Activated CD8-positive, alpha-beta T cell treated with anti-CD3 and anti-CD28 coated beads, Interleukin-2, amount 10 ng/mL, durations not matched to agents 7 days and 5 days (primary cell): Measurements from ENCODE around the gene CHMP4B. TPM values are rescaled to one million over a fixed set of nuclear protein-coding genes. Genes with fewer than 3 reads are reported as not detected.

ENCODE experiments used
- ATAC-seq: fragments of 150-1000 bp; cut with Tn5 transposase; one replicate; pipeline ENCODE4 v1.10.0; 2021; ENCODE audit warnings: moderate library complexity
- CTCF ChIA-PET: fragments of 350-600 bp; sonication (Branson Sonifier 250); formaldehyde crosslinking; loops from one replicate; lab custom pipeline; 2021; ENCODE audit warnings: antibody characterized with exemption; lab: Charles Lee
- POLR2A ChIA-PET: fragments of 350-600 bp; sonication (Branson Sonifier 250); formaldehyde crosslinking; loops from one replicate; lab custom pipeline; 2021; ENCODE audit warnings: antibody characterized with exemption; lab: Charles Lee
- DNase-seq: peaks from one replicate; pipeline ENCODE4 v3.0.0-alpha.2; 2020
- H3K27ac Mint-ChIP-seq: one replicate; pipeline ENCODE4 v1.8.0; 2021; ENCODE audit warnings: mild to moderate bottlenecking, mixed read lengths
- H3K27me3 Mint-ChIP-seq: one replicate; pipeline ENCODE4 v1.8.0; 2021; ENCODE audit warnings: low read depth, mixed read lengths
- H3K36me3 Mint-ChIP-seq: one replicate; pipeline ENCODE4 v1.8.0; 2021; ENCODE audit warnings: low read depth, mixed read lengths
- H3K4me1 Mint-ChIP-seq: one replicate; pipeline ENCODE4 v1.8.0; 2021; ENCODE audit warnings: low read depth, mixed read lengths
- H3K4me3 Mint-ChIP-seq: one replicate; pipeline ENCODE4 v1.8.0; 2021; ENCODE audit warnings: mild to moderate bottlenecking, mixed read lengths
- H3K9me3 Mint-ChIP-seq: one replicate; pipeline ENCODE4 v1.8.0; 2022; ENCODE audit warnings: mixed read lengths; ENCODE audit not compliant: insufficient read depth
- total RNA-seq, 2 experiments: library from RNA; stranded (reverse); gene quantifications; one replicate each; pipeline ENCODE4 v1.2.3, GENCODE V29; 2021

CHMP4B gene
- total RNA-seq, 2 experiments from 2014 or later: 86.7 to 93.2 TPM

DNA sequence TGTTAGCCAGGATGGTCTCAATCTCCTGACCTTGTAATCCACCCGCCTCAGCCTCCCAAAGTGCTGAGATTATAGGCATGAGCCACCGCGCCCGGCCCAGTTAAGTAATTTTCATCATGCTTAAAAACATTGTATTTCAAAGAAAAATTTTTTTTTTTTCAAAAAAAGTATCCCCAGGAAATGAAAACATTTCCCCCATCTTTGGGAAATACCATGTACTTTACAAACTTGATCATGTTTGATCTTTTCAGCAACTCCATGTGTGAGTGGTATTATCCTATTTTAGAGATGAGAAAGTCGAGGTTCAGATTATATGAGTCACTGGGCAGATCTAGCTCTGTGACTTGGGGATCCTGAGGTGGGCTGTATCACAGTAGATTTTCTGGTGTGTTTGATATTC is 11.8 kb downstream of the CHMP4B start:
- POLR2A ChIA-PET: no interaction called here
- CTCF ChIA-PET: no interaction called here
- Mint-ChIP-seq H3K4me1 (peaks cover 37% of the 10 kb centered on the region), H3K36me3 (peaks cover 14% of the 10 kb centered on the region), H3K9me3 (no peaks in the 10 kb centered on the region), H3K27ac (no peak overlapping the region), H3K4me3 (no peak overlapping the region), H3K27me3 (no peaks in the 10 kb centered on the region)
- no peak for ATAC-seq
- no peak for DNase-seq

DNA sequence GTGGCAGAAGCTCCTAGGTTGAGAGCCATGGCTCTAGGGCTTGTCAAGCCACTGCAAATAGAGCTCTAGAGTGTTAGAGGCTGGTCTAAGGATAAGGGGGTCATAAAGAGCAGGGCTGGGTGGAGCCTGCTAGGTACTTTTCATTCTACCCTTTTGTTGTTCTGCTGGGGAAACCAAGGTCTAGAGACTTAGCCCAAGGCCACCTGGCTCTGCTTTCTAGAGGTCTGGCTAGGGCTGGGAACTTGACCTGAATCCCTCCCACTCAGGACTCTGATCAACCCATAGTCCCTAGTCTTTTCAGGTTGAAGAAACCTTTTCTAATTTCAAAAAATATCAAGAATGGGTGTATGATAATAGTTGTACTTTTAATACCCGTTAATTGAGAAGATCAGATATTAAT is 13.7 kb downstream of the CHMP4B start:
- no peak for DNase-seq
- H3K9me3 Mint-ChIP-seq: no peaks in the 10 kb centered on the region
- POLR2A ChIA-PET: interaction anchor here (0.5 to 1.1 kb wide), 2 partner anchors 12 to 141 kb away, joined by 3 to 4 read pairs; no protein-coding TSS in a partner anchor
- peaks cover 12% of the 10 kb centered on the region for H3K36me3 Mint-ChIP-seq
- no peak overlapping the region for H3K4me3 Mint-ChIP-seq
- no peaks in the 10 kb centered on the region for H3K27me3 Mint-ChIP-seq
- ATAC-seq: no peak
- H3K4me1 Mint-ChIP-seq: peaks cover 42% of the 10 kb centered on the region
- H3K27ac Mint-ChIP-seq: peak overlapping the region; percentile 23
- CTCF ChIA-PET: interaction anchor here (1.3 to 2.1 kb wide), 3 partner anchors 11 to 90 kb away, joined by 4 to 8 read pairs (median 8); no protein-coding TSS in a partner anchor

DNA sequence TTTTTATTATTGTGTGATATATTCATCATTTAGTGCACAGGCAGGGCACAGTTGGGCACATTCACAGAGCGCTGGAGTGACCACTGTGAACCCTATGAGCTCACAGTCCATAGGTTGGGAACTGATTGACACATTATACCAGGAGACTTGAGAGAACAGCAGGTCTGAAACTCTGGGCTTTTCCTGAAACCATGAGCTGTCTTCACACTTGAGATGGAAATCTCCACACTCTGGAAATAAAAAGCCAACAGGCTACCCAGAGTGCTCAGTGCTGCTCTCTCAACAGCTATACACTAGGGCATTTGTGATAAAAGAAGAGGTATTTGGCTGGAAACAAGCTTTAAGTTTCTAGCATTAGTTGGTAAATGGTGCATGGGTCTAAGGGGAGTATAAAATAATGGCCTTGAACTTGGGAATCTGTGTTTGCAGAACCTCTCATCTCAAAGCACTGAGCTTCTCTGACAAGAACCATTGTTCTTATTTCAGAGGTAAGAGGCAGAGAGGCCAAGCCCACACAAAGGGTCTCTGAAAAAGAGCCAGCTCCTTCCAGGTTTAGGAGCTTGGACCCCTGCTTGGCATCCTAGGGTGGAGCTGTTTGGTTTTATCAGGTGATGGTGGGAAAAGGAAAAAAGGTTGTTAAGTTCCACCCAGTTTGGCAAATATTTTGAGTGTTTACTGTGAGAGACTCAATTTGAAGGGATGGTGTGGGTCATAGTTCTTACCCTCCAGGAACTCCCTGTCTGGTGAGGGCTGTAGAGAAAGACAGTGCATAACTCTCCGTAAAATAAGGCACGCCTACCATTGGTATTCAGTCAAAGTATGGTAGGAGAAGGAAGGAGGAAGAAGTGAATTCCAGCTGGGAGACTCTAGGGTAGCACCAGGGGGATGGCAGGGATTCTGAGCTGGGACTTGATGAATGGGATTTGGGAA is 14.5 kb downstream of the CHMP4B start:
- ChIA-PET CTCF (interaction anchor here (1.3 to 2.1 kb wide), 4 partner anchors 12 to 89 kb away, joined by 4 to 8 read pairs (median 6); no protein-coding TSS in a partner anchor), POLR2A (interaction anchor here (0.5 to 1.1 kb wide), 3 partner anchors 12 to 142 kb away, joined by 3 to 4 read pairs (median 3); no protein-coding TSS in a partner anchor)
- Mint-ChIP-seq H3K4me1 (peaks cover 46% of the 10 kb centered on the region), H3K27ac (no peak overlapping the region), H3K9me3 (no peaks in the 10 kb centered on the region), H3K4me3 (no peak overlapping the region), H3K36me3 (peaks cover 12% of the 10 kb centered on the region), H3K27me3 (no peaks in the 10 kb centered on the region)
- no peak for ATAC-seq
- no peak for DNase-seq

DNA sequence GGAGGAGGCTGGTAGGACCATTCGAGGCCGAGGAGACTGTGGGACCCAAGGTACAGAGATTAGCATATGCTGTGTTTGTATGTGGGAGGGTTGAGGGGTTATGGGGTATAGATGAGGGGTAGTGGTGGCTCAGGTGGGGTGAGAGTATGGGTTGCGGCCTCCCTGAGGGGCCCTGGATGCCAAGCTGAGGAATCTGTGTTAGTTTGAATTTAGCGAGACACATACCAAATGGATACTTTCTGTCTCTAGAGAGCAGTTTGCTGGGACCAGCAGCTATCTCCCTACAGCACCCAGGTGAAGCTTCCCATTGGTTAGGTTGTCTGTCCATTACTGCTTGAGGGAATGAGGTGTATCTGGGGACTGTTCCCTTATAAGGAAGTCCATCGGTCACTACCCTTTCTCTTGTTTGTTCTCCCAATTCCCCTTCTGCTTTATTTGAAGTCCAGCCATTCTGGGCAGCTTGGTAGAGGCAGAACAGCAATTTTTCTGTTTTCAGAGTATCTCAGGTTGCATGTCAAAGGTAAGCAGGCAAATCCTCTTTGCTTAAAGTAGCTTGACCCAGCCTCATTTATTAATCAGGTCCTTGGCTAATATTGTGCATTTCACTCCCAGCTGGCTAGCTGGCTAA is 15.2 kb downstream of the CHMP4B start:
- Mint-ChIP-seq H3K9me3 (no peaks in the 10 kb centered on the region), H3K4me1 (peaks cover 47% of the 10 kb centered on the region), H3K27me3 (no peaks in the 10 kb centered on the region), H3K36me3 (peaks cover 11% of the 10 kb centered on the region), H3K4me3 (no peak overlapping the region), H3K27ac (no peak overlapping the region)
- ChIA-PET CTCF (interaction anchor here (1.3 to 2.1 kb wide), 5 partner anchors 12 to 89 kb away, joined by 4 to 8 read pairs (median 6); no protein-coding TSS in a partner anchor), POLR2A (interaction anchor here (1.1 kb wide), 2 partner anchors 11 to 16 kb away, joined by 3 to 4 read pairs; no protein-coding TSS in a partner anchor)
- no peak for ATAC-seq
- no peak for DNase-seq

DNA sequence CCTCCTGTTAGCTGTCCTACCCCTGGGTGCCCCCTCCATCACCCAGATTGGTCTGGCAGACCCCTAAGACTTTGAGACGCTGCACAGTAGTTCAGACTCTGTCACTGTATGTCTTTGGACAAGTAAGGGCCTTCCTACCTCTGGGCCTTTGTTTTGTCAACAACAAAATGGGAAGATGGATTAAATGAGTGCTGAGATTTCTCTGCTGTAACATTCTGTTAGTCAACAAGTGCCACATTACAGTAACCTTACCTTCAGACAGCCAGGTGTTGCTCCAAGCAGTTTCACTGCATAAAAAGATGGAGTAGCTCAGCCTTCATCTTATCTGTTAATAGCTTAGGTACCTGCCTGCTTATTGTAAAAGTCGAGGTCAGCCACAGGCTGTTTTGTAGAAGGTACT is 16.0 kb downstream of the CHMP4B start:
- Mint-ChIP-seq H3K27ac (peak overlapping the region; percentile 5), H3K4me1 (peaks cover 47% of the 10 kb centered on the region), H3K4me3 (no peak overlapping the region), H3K36me3 (peaks cover 13% of the 10 kb centered on the region), H3K9me3 (no peaks in the 10 kb centered on the region), H3K27me3 (no peaks in the 10 kb centered on the region)
- DNase-seq (no peak), ATAC-seq (no peak)
- ChIA-PET CTCF (interaction anchor here (0.8 to 2.1 kb wide), 3 partner anchors 8 to 87 kb away, joined by 3 to 8 read pairs (median 6); no protein-coding TSS in a partner anchor), POLR2A (interaction anchor here (0.6 kb wide), 1 partner anchor 13 kb away, joined by 4 read pairs; no protein-coding TSS in a partner anchor)

DNA sequence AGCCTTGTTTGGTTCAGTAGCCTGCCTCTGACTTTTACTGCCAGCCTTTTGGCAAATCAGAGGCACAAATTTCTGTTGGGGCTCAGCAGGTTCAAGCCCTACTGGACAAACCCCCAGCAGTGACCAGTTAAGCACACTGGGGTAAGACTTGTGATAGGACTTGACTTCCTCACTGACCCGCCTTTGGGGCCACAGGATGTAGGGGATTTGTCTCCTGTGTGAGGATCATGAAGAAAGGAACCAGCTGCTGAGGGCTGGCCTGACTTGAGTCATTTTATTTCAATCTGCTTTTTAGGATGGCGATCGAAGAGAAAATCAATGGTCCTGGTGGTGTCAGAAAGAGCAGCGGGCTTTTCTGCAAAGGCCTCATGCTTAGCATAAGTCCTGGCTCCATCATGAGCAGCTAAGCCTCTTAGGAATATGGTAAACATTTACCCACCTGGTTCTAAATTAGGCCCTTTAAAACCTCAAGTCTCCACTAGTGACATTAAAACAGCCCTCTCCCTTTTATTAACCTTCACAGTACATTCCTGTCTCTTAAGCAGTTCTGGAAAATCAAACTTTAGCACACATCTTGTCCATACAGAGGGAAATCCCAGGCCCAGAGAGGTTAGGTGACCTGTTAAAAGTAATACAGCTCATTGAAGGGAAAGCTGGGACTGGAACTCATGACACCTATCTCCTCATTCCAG is 16.6 kb downstream of the CHMP4B start:
- Mint-ChIP-seq H3K36me3 (peaks cover 17% of the 10 kb centered on the region), H3K27ac (peak overlapping the region; percentile 40), H3K4me3 (no peak overlapping the region), H3K9me3 (no peaks in the 10 kb centered on the region), H3K4me1 (peaks cover 47% of the 10 kb centered on the region), H3K27me3 (no peaks in the 10 kb centered on the region)
- no peak for ATAC-seq
- POLR2A ChIA-PET: no interaction called here
- DNase-seq: no peak
- CTCF ChIA-PET: interaction anchor here (0.8 to 2.1 kb wide), 3 partner anchors 9 to 86 kb away, joined by 3 to 6 read pairs (median 4); no protein-coding TSS in a partner anchor

DNA sequence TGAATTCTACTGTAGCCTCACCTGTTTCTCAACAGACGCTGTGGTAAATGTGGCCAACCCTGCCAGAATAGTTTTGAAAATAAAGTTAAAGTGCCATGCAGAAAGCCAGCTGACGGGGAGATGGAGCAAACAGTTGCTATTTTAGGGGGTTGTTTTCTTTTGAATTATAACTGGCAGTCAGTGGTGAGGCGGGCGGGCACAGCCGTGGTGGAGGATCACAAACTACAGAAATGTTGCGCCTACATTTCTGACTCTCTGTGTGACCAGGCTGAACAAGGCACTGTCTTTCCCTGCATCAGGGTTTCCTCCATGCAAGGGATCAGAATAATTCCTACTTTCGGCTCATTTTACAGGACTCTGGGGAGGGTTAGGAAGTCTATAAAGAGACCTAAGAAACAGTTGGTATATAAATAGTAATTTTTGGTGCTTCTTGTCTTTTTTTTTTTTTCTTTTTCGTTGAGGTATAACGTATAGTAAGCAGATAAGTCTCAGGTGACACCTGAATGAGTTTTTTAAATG is 17.2 kb downstream of the CHMP4B start:
- ChIA-PET CTCF (interaction anchor here (1.3 to 2.1 kb wide), 2 partner anchors 15 to 86 kb away, joined by 4 to 6 read pairs; no protein-coding TSS in a partner anchor), POLR2A (no interaction called here)
- H3K36me3 Mint-ChIP-seq: peaks cover 21% of the 10 kb centered on the region
- peaks cover 47% of the 10 kb centered on the region for H3K4me1 Mint-ChIP-seq
- DNase-seq (no peak), ATAC-seq (no peak)
- H3K27me3 Mint-ChIP-seq: no peaks in the 10 kb centered on the region
- no peak overlapping the region for H3K27ac Mint-ChIP-seq
- H3K4me3 Mint-ChIP-seq: no peak overlapping the region
- no peaks in the 10 kb centered on the region for H3K9me3 Mint-ChIP-seq

DNA sequence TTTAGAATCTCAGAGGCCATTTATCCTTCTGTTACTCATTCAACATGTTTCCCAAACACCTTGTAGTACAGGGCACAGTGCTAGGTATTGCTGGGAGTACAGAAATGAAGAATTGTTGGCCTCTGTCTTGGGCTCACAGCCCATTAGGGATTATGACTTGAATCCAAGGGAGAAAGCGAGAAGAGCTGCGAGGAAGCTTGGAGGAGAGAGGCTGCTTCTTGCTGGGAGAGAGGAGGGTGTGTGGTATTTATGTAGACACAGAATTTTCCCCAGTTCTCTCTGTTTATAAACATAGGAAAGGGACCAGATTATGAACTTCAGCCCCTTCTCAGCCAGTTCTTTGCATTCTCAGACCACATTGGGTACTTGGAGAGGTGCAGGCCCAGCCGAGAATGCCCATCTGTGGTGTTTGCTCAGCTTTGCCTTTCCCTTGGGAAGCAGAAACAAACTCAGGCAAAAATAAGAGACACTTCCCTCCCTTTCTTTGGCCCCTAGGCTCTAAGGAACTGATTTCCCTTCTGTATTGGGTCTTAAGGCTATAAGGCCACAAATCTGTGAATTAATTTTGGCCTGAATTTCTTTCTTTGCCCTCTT is 17.9 kb downstream of the CHMP4B start:
- no peak overlapping the region for H3K4me3 Mint-ChIP-seq
- H3K36me3 Mint-ChIP-seq: peaks cover 28% of the 10 kb centered on the region
- ATAC-seq: no peak
- H3K27ac Mint-ChIP-seq: no peak overlapping the region
- no peaks in the 10 kb centered on the region for H3K27me3 Mint-ChIP-seq
- CTCF ChIA-PET: no interaction called here
- no peak for DNase-seq
- peaks cover 47% of the 10 kb centered on the region for H3K4me1 Mint-ChIP-seq
- POLR2A ChIA-PET: no interaction called here
- no peaks in the 10 kb centered on the region for H3K9me3 Mint-ChIP-seq

DNA sequence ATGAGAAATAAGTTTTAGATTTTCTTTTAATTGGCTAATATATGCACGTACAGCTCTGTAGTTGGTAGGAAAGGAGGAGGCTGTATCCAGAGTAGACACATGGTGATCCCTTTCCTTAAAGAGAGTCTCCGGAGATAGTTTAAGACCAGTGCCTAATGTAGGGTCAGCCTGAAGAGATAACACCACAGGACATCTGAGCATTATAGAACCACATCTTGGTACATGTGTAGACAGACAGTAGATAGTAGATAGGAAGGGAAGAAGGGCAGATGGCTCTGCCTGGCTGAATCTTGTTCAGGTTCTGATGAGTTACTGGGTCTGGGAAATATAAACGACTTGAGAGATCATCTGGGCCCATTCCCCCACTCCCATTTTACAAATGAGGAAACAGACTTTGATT is 18.5 kb downstream of the CHMP4B start:
- Mint-ChIP-seq H3K27me3 (no peaks in the 10 kb centered on the region), H3K4me1 (peaks cover 42% of the 10 kb centered on the region), H3K36me3 (peaks cover 25% of the 10 kb centered on the region), H3K4me3 (no peak overlapping the region), H3K27ac (peak overlapping the region; percentile 53), H3K9me3 (no peaks in the 10 kb centered on the region)
- ATAC-seq (no peak), DNase-seq (no peak)
- ChIA-PET POLR2A (no interaction called here), CTCF (no interaction called here)

DNA sequence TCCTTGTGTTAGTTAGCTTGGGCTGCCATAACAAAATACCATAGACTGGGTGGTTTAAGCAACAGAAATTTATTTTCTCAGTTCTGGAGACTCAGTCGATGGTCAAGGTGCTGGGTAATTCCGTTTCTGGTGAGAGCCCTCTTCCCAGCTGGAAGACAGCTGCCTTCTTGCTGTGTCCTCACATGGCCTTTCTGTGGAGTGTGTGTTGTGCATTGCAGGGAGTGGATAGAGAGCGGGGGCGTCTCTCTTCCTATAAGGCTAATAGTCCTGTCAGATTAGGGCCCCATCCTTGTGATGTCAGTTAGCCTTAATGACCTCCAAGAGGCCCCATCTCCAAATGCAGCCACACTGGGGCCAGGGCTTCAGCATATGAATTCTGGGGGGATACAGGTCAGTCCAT is 19.2 kb downstream of the CHMP4B start:
- H3K9me3 Mint-ChIP-seq: no peaks in the 10 kb centered on the region
- ChIA-PET POLR2A (no interaction called here), CTCF (no interaction called here)
- peaks cover 32% of the 10 kb centered on the region for H3K36me3 Mint-ChIP-seq
- peaks cover 42% of the 10 kb centered on the region for H3K4me1 Mint-ChIP-seq
- H3K27me3 Mint-ChIP-seq: no peaks in the 10 kb centered on the region
- H3K4me3 Mint-ChIP-seq: no peak overlapping the region
- ATAC-seq: no peak
- no peak overlapping the region for H3K27ac Mint-ChIP-seq
- no peak for DNase-seq
